Activated naive CD4-positive, alpha-beta T cell treated with anti-CD3 and anti-CD28 coated beads for 36 hours (primary cell): ENCODE data around the gene BANK1. TPM values are rescaled to one million over a fixed set of nuclear protein-coding genes. Genes with fewer than 3 reads are reported as not detected.

Experiments
- CTCF ChIA-PET: fragments of 350-600 bp; sonication (Branson Sonifier 250); formaldehyde crosslinking; loops from one replicate; lab custom pipeline; 2021; ENCODE audit warnings: antibody characterized with exemption; lab: Charles Lee
- DNase-seq: peaks from one replicate; pipeline ENCODE4 v3.0.0-alpha.2; 2020
- H3K27ac Mint-ChIP-seq: one replicate; pipeline ENCODE4 v1.8.0; 2021; ENCODE audit warnings: mild to moderate bottlenecking, mixed read lengths
- H3K27me3 Mint-ChIP-seq: one replicate; pipeline ENCODE4 v1.8.0; 2021; ENCODE audit warnings: low read depth, mixed read lengths
- H3K36me3 Mint-ChIP-seq: one replicate; pipeline ENCODE4 v1.8.0; 2021; ENCODE audit warnings: low read depth, mixed read lengths
- H3K4me1 Mint-ChIP-seq: one replicate; pipeline ENCODE4 v1.8.0; 2021; ENCODE audit warnings: low read depth, mixed read lengths
- H3K4me3 Mint-ChIP-seq: one replicate; pipeline ENCODE4 v1.8.0; 2021; ENCODE audit warnings: mild to moderate bottlenecking, moderate library complexity, mixed read lengths
- H3K9me3 Mint-ChIP-seq: one replicate; pipeline ENCODE4 v1.8.0; 2021; ENCODE audit warnings: mixed read lengths
- intact Hi-C: fragments of 100-400 bp; cut with micrococcal nuclease; formaldehyde crosslinking; loops from one replicate; pipeline ENCODE4 v1.15.1; 2023
- total RNA-seq, 2 experiments: library from RNA; stranded (reverse); gene quantifications; one replicate each; pipeline ENCODE4 v1.2.3, GENCODE V29; 2021

The BANK1 gene
- total RNA-seq, 2 experiments from 2014 or later, result 0.07 to 0.17 TPM

DNA sequence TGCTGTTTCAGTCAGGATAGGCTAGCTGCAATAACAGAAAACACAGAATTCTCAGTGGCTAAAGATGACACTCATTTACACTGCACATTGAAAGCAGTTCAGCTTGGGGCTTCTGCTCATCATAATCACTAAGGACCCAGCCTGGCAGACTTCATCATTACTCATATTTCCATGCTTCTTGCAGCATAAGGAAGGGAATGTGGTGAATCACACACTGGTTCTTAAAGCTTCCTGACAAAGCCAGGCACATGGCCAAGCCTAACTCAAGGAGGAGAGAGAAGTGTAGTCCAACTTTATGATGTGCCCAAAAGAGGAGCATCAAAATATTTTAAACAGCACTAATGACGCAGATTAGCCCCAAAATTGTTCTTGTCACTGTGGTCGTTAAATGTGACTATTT lies 186.5 kb downstream of the BANK1 start:
- H3K27me3 Mint-ChIP-seq, result peaks cover 2% of the 10 kb centered on the region
- H3K4me1 Mint-ChIP-seq, result no peaks in the 10 kb centered on the region
- CTCF ChIA-PET, result no interaction called here
- H3K36me3 Mint-ChIP-seq, result no peaks in the 10 kb centered on the region
- no peaks in the 10 kb centered on the region for H3K9me3 Mint-ChIP-seq
- no peak overlapping the region for H3K27ac Mint-ChIP-seq
- intact Hi-C loops, result no loop called here
- no peak overlapping the region for H3K4me3 Mint-ChIP-seq
- no peak for DNase-seq

- Mint-ChIP-seq H3K27ac (no peak overlapping the region), H3K9me3 (no peaks in the 10 kb centered on the region), H3K4me1 (no peaks in the 10 kb centered on the region), H3K36me3 (no peaks in the 10 kb centered on the region), H3K4me3 (no peak overlapping the region), H3K27me3 (peaks cover 9% of the 10 kb centered on the region)
- CTCF ChIA-PET, result no interaction called here
- DNase-seq, result no peak
- intact Hi-C loops, result no loop called here
These were observed 191.2 kb downstream of the BANK1 start for GRCh38 chr4:101981756-101982155.

GRCh38 chr4:101983835-101984234 lies 193.3 kb downstream of the BANK1 start:
- Mint-ChIP-seq H3K4me3 (no peak overlapping the region), H3K36me3 (no peaks in the 10 kb centered on the region), H3K9me3 (no peaks in the 10 kb centered on the region), H3K4me1 (no peaks in the 10 kb centered on the region), H3K27me3 (peaks cover 9% of the 10 kb centered on the region), H3K27ac (no peak overlapping the region)
- CTCF ChIA-PET, result no interaction called here
- no peak for DNase-seq
- intact Hi-C loops, result no loop called here

DNA sequence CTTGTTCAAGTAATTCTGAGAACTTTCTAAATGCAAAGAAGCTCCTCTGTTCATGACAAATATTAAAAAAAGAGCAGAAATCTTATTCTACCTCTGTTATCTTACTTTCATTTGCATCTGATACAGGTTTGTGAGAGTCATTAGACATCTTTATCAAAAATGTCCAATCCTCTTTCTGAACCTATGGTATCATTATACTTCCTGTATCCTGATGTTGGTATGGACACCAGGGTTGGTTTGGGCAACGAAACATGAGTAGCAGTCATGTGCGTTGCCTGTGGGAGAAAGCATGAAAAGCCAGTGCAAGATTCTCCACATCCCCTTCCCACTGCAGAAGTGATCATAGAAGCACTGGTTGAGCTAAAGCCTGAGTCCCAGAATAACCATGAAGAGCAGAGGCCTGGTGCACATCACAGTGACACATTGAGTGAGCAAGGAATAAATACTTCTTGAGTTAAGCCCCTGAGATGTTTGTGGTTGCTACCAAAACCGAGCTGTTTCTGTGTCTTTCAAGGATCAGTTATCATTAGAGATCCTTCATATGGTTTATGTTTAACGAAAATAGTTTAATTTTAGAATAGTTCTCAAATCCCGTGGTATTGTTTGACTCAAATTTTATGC lies 197.2 kb downstream of the BANK1 start:
- Mint-ChIP-seq H3K36me3 (no peaks in the 10 kb centered on the region), H3K4me1 (no peaks in the 10 kb centered on the region), H3K9me3 (no peaks in the 10 kb centered on the region), H3K27ac (no peak overlapping the region), H3K27me3 (peaks cover 12% of the 10 kb centered on the region), H3K4me3 (no peak overlapping the region)
- DNase-seq, result no peak
- intact Hi-C loops, result no loop called here
- CTCF ChIA-PET, result no interaction called here

- no peak for DNase-seq
- H3K27ac Mint-ChIP-seq, result no peak overlapping the region
- H3K4me3 Mint-ChIP-seq, result no peak overlapping the region
- H3K27me3 Mint-ChIP-seq, result peaks cover 10% of the 10 kb centered on the region
- no peaks in the 10 kb centered on the region for H3K9me3 Mint-ChIP-seq
- H3K36me3 Mint-ChIP-seq, result no peaks in the 10 kb centered on the region
- CTCF ChIA-PET, result interaction anchor here (0.6 to 0.7 kb wide), 2 partner anchors 49 to 727 kb away, joined by 3 read pairs; no protein-coding TSS in a partner anchor
- intact Hi-C loops, result no loop called here
- H3K4me1 Mint-ChIP-seq, result no peaks in the 10 kb centered on the region
These were observed 199.0 kb downstream of the BANK1 start for GRCh38 chr4:101989551-101989950.

- H3K27me3 Mint-ChIP-seq, result peaks cover 5% of the 10 kb centered on the region
- no peak overlapping the region for H3K4me3 Mint-ChIP-seq
- no peak for DNase-seq
- no peaks in the 10 kb centered on the region for H3K9me3 Mint-ChIP-seq
- H3K4me1 Mint-ChIP-seq, result no peaks in the 10 kb centered on the region
- CTCF ChIA-PET, result no interaction called here
- no peak overlapping the region for H3K27ac Mint-ChIP-seq
- H3K36me3 Mint-ChIP-seq, result no peaks in the 10 kb centered on the region
- intact Hi-C loops, result no loop called here
These were observed 201.9 kb downstream of the BANK1 start for GRCh38 chr4:101992446-101992845.

- CTCF ChIA-PET, result no interaction called here
- H3K4me1 Mint-ChIP-seq, result no peaks in the 10 kb centered on the region
- H3K27me3 Mint-ChIP-seq, result peaks cover 10% of the 10 kb centered on the region
- intact Hi-C loops, result no loop called here
- H3K4me3 Mint-ChIP-seq, result no peak overlapping the region
- no peaks in the 10 kb centered on the region for H3K36me3 Mint-ChIP-seq
- H3K9me3 Mint-ChIP-seq, result no peaks in the 10 kb centered on the region
- no peak for DNase-seq
- no peak overlapping the region for H3K27ac Mint-ChIP-seq
These were observed 202.7 kb downstream of the BANK1 start for GRCh38 chr4:101993002-101993841.

GRCh38 chr4:101993842-101994775 lies 203.6 kb downstream of the BANK1 start:
- H3K4me1 Mint-ChIP-seq, result no peaks in the 10 kb centered on the region
- H3K27me3 Mint-ChIP-seq, result peaks cover 13% of the 10 kb centered on the region
- intact Hi-C loops, result no loop called here
- CTCF ChIA-PET, result interaction anchor here (0.6 kb wide), 1 partner anchor 187 kb away, joined by 3 read pairs; no protein-coding TSS in a partner anchor
- H3K4me3 Mint-ChIP-seq, result no peak overlapping the region
- H3K36me3 Mint-ChIP-seq, result no peaks in the 10 kb centered on the region
- H3K9me3 Mint-ChIP-seq, result no peaks in the 10 kb centered on the region
- H3K27ac Mint-ChIP-seq, result no peak overlapping the region
- DNase-seq, result no peak

DNA sequence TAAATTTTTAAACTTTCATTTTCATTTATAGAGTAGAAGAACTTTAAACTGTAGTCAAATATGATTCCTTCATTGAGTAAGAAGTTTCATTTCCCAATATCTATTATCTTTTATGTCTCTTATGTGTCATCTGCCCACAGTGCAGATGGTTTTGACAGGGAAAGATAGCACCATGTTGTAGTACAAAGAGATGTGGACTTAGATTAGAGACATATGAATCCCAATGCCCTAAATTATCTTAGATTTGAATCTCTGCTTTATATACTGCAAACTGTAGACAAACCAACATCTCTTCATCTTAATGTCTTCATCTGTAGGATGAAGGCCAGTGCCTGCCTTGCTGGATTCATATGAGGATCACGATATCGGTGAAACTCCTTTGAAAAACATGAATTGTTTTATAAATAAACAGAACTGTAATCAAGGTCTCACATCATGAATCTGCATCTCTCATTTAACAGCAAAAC lies 217.5 kb downstream of the BANK1 start:
- H3K4me1 Mint-ChIP-seq, result peaks cover 7% of the 10 kb centered on the region
- intact Hi-C loops, result loop anchor here (1.0 to 5.0 kb wide), 8 partner anchors 382 to 1916 kb away; no protein-coding TSS in a partner anchor
- H3K27me3 Mint-ChIP-seq, result no peaks in the 10 kb centered on the region
- DNase-seq, result peak; percentile 26
- H3K9me3 Mint-ChIP-seq, result no peaks in the 10 kb centered on the region
- no peak overlapping the region for H3K4me3 Mint-ChIP-seq
- H3K27ac Mint-ChIP-seq, result no peak overlapping the region
- CTCF ChIA-PET, result interaction anchor here (0.6 kb wide), 2 partner anchors 9 to 807 kb away, joined by 3 read pairs; no protein-coding TSS in a partner anchor
- no peaks in the 10 kb centered on the region for H3K36me3 Mint-ChIP-seq

DNA sequence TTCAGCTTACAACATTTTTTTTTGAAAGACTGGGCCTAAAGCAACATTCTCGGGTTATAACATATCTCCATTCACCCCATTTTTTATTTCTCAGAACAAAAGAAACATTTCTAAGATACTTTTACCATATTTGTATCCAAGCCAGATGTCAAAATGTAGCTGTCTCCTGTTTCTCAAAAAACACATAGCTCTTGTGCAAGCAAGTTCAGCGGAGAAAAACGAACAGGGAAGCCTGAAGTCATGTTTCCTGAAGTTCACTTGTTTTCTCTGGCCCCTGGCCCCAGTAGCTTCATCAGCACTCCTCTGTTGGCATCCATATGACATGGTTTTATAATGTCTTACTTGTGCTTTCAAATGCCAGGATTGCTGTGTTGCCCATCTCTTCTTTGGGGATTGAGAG lies 218.2 kb downstream of the BANK1 start:
- DNase-seq, result no peak
- Mint-ChIP-seq H3K9me3 (no peaks in the 10 kb centered on the region), H3K27ac (no peak overlapping the region), H3K4me1 (peaks cover 7% of the 10 kb centered on the region), H3K4me3 (no peak overlapping the region), H3K27me3 (no peaks in the 10 kb centered on the region), H3K36me3 (no peaks in the 10 kb centered on the region)
- intact Hi-C loops, result loop anchor here (1.0 to 5.0 kb wide), 7 partner anchors 382 to 1916 kb away; no protein-coding TSS in a partner anchor
- CTCF ChIA-PET, result interaction anchor here (0.6 kb wide), 2 partner anchors 9 to 807 kb away, joined by 3 read pairs; no protein-coding TSS in a partner anchor

DNA sequence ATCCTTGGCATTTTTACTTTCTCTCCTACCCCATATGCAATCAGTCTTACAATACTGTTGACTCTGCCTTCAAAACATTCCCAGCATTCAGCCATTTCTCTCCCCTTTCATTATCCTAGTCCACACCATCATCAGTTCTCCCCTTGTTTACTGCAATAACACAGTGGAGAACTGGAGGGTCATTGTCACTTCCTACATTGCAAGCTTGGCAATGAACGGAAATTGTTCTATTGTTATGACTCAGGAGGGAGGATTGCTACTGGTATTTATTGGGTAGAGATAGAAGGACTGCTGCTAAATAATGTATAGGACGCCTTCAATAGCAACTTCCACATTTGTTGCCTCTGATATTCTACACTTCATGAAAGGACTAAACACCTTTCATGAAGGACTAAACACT lies 231.8 kb downstream of the BANK1 start:
- no peak for DNase-seq
- Mint-ChIP-seq H3K4me3 (no peak overlapping the region), H3K27ac (no peak overlapping the region), H3K27me3 (peaks cover 4% of the 10 kb centered on the region), H3K4me1 (no peaks in the 10 kb centered on the region), H3K36me3 (no peaks in the 10 kb centered on the region), H3K9me3 (no peaks in the 10 kb centered on the region)
- CTCF ChIA-PET, result no interaction called here
- intact Hi-C loops, result no loop called here

- H3K36me3 Mint-ChIP-seq, result no peaks in the 10 kb centered on the region
- peaks cover 2% of the 10 kb centered on the region for H3K27me3 Mint-ChIP-seq
- H3K9me3 Mint-ChIP-seq, result no peaks in the 10 kb centered on the region
- CTCF ChIA-PET, result no interaction called here
- DNase-seq, result no peak
- H3K4me1 Mint-ChIP-seq, result no peaks in the 10 kb centered on the region
- no peak overlapping the region for H3K27ac Mint-ChIP-seq
- no peak overlapping the region for H3K4me3 Mint-ChIP-seq
- intact Hi-C loops, result no loop called here
These were observed 237.4 kb downstream of the BANK1 start for GRCh38 chr4:102027961-102028360.
